Measurements from ENCODE around the gene NTN1.

NTN1 gene

DNA sequence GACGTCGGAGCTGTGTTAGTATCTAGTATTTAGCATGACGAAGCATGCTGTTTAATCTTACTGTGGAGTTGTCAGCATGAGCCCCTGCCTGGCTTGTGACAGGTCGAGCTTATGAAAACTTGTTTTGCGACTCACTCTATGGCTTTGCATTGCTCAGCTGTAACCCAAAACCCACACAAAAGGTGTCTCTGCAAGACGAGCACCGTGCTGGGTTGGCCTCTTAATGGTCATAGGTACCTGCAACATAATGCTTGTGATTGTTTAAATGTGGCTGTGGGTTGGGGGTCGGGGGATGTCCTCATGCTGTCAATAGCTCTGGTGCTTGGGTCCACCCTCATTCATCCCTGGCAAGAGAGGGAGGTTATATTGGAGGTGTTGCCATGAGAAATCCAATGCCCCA lies 5.4 kb downstream of the NTN1 start:
- no peaks in the 10 kb centered on the region for H3K79me2 ChIP-seq (ENCODE audit: insufficient read depth, low read length)
- no peaks in the 10 kb centered on the region for H3K9me3 ChIP-seq (ENCODE audit: insufficient read depth, low read length)
- H2AFZ ChIP-seq (ENCODE audit: low read depth, low read length, severe bottlenecking) = no peak overlapping the region
- no peak overlapping the region for H3K4me3 ChIP-seq (ENCODE audit: insufficient read depth, low read length, poor library complexity, severe bottlenecking)
- H3K27me3 ChIP-seq (ENCODE audit: low read length) = no peaks in the 10 kb centered on the region
- H3F3A ChIP-seq (ENCODE audit: insufficient read depth) = no peaks in the 10 kb centered on the region
- TF ChIP-seq, protein P1, sequence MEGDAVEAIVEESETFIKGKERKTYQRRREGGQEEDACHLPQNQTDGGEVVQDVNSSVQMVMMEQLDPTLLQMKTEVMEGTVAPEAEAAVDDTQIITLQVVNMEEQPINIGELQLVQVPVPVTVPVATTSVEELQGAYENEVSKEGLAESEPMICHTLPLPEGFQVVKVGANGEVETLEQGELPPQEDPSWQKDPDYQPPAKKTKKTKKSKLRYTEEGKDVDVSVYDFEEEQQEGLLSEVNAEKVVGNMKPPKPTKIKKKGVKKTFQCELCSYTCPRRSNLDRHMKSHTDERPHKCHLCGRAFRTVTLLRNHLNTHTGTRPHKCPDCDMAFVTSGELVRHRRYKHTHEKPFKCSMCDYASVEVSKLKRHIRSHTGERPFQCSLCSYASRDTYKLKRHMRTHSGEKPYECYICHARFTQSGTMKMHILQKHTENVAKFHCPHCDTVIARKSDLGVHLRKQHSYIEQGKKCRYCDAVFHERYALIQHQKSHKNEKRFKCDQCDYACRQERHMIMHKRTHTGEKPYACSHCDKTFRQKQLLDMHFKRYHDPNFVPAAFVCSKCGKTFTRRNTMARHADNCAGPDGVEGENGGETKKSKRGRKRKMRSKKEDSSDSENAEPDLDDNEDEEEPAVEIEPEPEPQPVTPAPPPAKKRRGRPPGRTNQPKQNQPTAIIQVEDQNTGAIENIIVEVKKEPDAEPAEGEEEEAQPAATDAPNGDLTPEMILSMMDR (IDR thresholded peaks at IDR 0.05; ENCODE audit: insufficient read depth, low read length, poor library complexity, severe bottlenecking) = no peak
- H4K20me1 ChIP-seq (ENCODE audit: low read depth, low read length) = no peaks in the 10 kb centered on the region
- no peaks in the 10 kb centered on the region for H3K9me2 ChIP-seq (replicated peaks; ENCODE audit: insufficient read depth, low read length)
- H3K9ac ChIP-seq (ENCODE audit: low read length) = no peak overlapping the region
- no peak overlapping the region for H3K4me2 ChIP-seq (ENCODE audit: low read depth, low read length, poor library complexity, severe bottlenecking)
- no peak overlapping the region for H3K27ac ChIP-seq (ENCODE audit: low read depth, low read length)
- no peaks in the 10 kb centered on the region for H3K36me3 ChIP-seq (ENCODE audit: low read length)

DNA sequence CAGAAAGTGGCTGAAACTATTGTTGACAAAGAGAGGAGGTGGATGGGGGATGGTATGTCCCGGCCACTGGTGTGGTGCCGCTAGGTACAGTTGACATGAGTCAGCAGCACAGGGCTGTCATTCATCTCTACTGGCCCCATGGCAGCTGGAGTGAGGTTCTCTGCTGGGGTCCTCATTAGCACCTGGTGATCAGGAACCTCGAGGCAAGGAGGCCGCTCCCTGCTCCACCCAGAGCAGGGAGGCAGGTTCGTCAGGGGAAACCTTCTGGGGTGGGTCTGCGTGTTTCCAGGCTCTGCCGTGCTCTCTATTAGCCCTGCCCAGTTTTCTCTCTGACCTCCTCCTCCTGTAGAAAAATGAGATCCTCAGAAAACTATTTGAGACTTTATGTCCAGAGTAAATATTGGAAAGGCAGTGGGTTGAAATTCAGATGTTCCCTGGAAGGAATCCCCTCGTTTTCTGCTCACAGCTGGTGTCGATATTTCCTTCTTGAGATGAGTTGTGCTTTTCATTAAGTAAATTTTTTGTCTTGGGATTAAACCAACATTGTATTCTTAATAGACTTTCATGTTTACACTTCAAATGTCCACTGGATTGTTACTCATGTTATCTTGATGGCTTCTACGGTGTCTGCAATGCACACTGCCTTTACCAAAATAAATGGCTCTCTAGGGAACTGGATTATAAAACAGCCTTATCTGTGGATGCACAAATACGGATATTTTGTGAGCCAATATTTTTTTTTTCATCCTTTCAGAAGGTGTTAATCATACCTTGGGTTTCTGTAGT lies 7.1 kb downstream of the NTN1 start:
- Histone ChIP-seq H3K27me3 (ENCODE audit: low read length) (no peaks in the 10 kb centered on the region), H3K9me2 (replicated peaks; ENCODE audit: insufficient read depth, low read length) (no peaks in the 10 kb centered on the region), H3K79me2 (ENCODE audit: insufficient read depth, low read length) (no peaks in the 10 kb centered on the region), H3K27ac (ENCODE audit: low read depth, low read length) (no peak overlapping the region), H3K9ac (ENCODE audit: low read length) (no peak overlapping the region), H3K4me2 (ENCODE audit: low read depth, low read length, poor library complexity, severe bottlenecking) (no peak overlapping the region), H3F3A (ENCODE audit: insufficient read depth) (no peaks in the 10 kb centered on the region), H4K20me1 (ENCODE audit: low read depth, low read length) (no peaks in the 10 kb centered on the region), H3K36me3 (ENCODE audit: low read length) (no peaks in the 10 kb centered on the region), H3K4me3 (ENCODE audit: insufficient read depth, low read length, poor library complexity, severe bottlenecking) (no peak overlapping the region), H3K9me3 (ENCODE audit: insufficient read depth, low read length) (no peaks in the 10 kb centered on the region), H2AFZ (ENCODE audit: low read depth, low read length, severe bottlenecking) (no peak overlapping the region)
- TF ChIP-seq, protein P1 (IDR thresholded peaks at IDR 0.05; ENCODE audit: insufficient read depth, low read length, poor library complexity, severe bottlenecking) = no peak

- Histone ChIP-seq H3K27ac (ENCODE audit: low read depth, low read length) (no peak overlapping the region), H3F3A (ENCODE audit: insufficient read depth) (no peaks in the 10 kb centered on the region), H3K4me2 (ENCODE audit: low read depth, low read length, poor library complexity, severe bottlenecking) (no peak overlapping the region), H2AFZ (ENCODE audit: low read depth, low read length, severe bottlenecking) (no peak overlapping the region), H3K4me3 (ENCODE audit: insufficient read depth, low read length, poor library complexity, severe bottlenecking) (no peak overlapping the region), H3K9me2 (replicated peaks; ENCODE audit: insufficient read depth, low read length) (no peaks in the 10 kb centered on the region), H3K9ac (ENCODE audit: low read length) (no peak overlapping the region), H4K20me1 (ENCODE audit: low read depth, low read length) (no peaks in the 10 kb centered on the region), H3K27me3 (ENCODE audit: low read length) (no peaks in the 10 kb centered on the region), H3K36me3 (ENCODE audit: low read length) (no peaks in the 10 kb centered on the region), H3K79me2 (ENCODE audit: insufficient read depth, low read length) (no peaks in the 10 kb centered on the region), H3K9me3 (ENCODE audit: insufficient read depth, low read length) (no peaks in the 10 kb centered on the region)
- TF ChIP-seq, protein P1 (IDR thresholded peaks at IDR 0.05; ENCODE audit: insufficient read depth, low read length, poor library complexity, severe bottlenecking) = no peak
- no peak for TF ChIP-seq EZH2phosphoT487 (conservative IDR thresholded peaks at IDR 0.05; ENCODE audit: low read length)
Measured at GRCh38 chr17:9028988-9029570, 7.8 kb downstream of the NTN1 start.

All from SU-DHL-6 (cell line).